Lung (tissue), 12 donors: ENCODE measurements around the gene SNRNP70. TPM values are rescaled to one million over a fixed set of nuclear protein-coding genes. Genes with fewer than 3 reads are reported as not detected.
"Not testable (repeated sequence)": the region's sequence is repeated elsewhere in the genome, so short reads cannot be mapped to it uniquely, and the experiment has no call there.

Experiments
- ATAC-seq: fragments of 200-7000 bp; cut with Tn5 transposase; one replicate; pipeline ENCODE4 v1.9.1; 2020; ENCODE audit warnings: moderate number of reproducible peaks; ENCODE audit not compliant: insufficient read depth, low FRiP score
- DNase-seq, 3 donors: peaks; one replicate each; pipeline ENCODE4 v3.0.0-alpha.2; 2013 to 2017
- H3K27ac ChIP-seq, 2 donors: one replicate each; pipeline ENCODE4 v1.5.1; 2013; ENCODE audit warnings: mild to moderate bottlenecking in 2 of 2, moderate library complexity in 2 of 2, control low read depth in 1 of 2, inconsistent platforms in 1 of 2, low read depth in 1 of 2, low read length in 1 of 2
- H3K27me3 ChIP-seq, 3 donors: one replicate each; pipeline ENCODE4 v1.5.1; 2013; ENCODE audit warnings: low read length in 2 of 3; ENCODE audit not compliant: control insufficient read depth in 3 of 3, insufficient read depth in 3 of 3
- H3K36me3 ChIP-seq, 4 donors: one replicate each; pipeline ENCODE4 v1.5.1; 2013; ENCODE audit warnings: low read length in 4 of 4, mild to moderate bottlenecking in 1 of 4, moderate library complexity in 1 of 4; ENCODE audit not compliant: control insufficient read depth in 4 of 4, insufficient read depth in 4 of 4
- H3K4me1 ChIP-seq, 5 donors: one replicate each; pipeline ENCODE4 v1.5.1; 2013; ENCODE audit warnings: low read length in 5 of 5, mild to moderate bottlenecking in 2 of 5, moderate library complexity in 1 of 5; ENCODE audit not compliant: control insufficient read depth in 5 of 5, insufficient read depth in 5 of 5
- H3K4me3 ChIP-seq: one replicate; pipeline ENCODE4 v1.5.1; 2013; ENCODE audit warnings: mild to moderate bottlenecking, control low read depth, moderate library complexity
- H3K9ac ChIP-seq, 2 donors: one replicate each; pipeline ENCODE4 v1.5.1; 2013; ENCODE audit warnings: low read length in 2 of 2, control low read depth in 1 of 2; ENCODE audit not compliant: insufficient read depth in 1 of 2
- H3K9me3 ChIP-seq, 4 donors: one replicate each; pipeline ENCODE4 v1.5.1; 2013; ENCODE audit warnings: low read length in 3 of 4, mild to moderate bottlenecking in 1 of 4, moderate library complexity in 1 of 4; ENCODE audit not compliant: control insufficient read depth in 4 of 4, insufficient read depth in 3 of 4
- WGBS, 2 donors: extraction: QIAGEN DNeasy Blood & Tissue Kit; methylation state at CpG; one replicate each; pipeline ENCODE4 v1.1.7; 2013; 5-methylcytosine and 5-hydroxymethylcytosine counted together
- polyA plus RNA-seq, 2 donors: library from polyadenylated mRNA; stranded (reverse); fragments of 200-250 nt; gene quantifications; one replicate each; pipeline ENCODE4 v1.2.1, GENCODE V29; 2013
- total RNA-seq, 2 donors: library from RNA; depleted of rRNA in 1 of 2; stranded (reverse); fragments of >200 nt in 1 of 2; gene quantifications; one replicate each; pipeline ENCODE4 v1.2.1, GENCODE V29; 2014 to 2021
- TF ChIP-seq, protein P1 (sequence below): IDR thresholded peaks from 2 replicates; pipeline ENCODE4 v1.5.1; 2012; ENCODE audit warnings: mild to moderate bottlenecking; ENCODE audit errors: control extremely low read depth, extremely low read depth
- donor health status: control.
- donor health status: control.
- donor health status: Bipolar disorder and iron deficiency.
- donor health status: healthy.
- donor health status: DM: yes; HTN: yes; CAD: no.

SNRNP70 gene
- total and polyA plus RNA-seq, 4 donors, result 143 to 251 (median 180) TPM

GRCh38 chr19:49071860-49072547 is 13.2 kb upstream of the SNRNP70 start:
- TF ChIP-seq, protein P1, sequence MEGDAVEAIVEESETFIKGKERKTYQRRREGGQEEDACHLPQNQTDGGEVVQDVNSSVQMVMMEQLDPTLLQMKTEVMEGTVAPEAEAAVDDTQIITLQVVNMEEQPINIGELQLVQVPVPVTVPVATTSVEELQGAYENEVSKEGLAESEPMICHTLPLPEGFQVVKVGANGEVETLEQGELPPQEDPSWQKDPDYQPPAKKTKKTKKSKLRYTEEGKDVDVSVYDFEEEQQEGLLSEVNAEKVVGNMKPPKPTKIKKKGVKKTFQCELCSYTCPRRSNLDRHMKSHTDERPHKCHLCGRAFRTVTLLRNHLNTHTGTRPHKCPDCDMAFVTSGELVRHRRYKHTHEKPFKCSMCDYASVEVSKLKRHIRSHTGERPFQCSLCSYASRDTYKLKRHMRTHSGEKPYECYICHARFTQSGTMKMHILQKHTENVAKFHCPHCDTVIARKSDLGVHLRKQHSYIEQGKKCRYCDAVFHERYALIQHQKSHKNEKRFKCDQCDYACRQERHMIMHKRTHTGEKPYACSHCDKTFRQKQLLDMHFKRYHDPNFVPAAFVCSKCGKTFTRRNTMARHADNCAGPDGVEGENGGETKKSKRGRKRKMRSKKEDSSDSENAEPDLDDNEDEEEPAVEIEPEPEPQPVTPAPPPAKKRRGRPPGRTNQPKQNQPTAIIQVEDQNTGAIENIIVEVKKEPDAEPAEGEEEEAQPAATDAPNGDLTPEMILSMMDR, result no peak
- Histone ChIP-seq H3K27ac (no peak overlapping the region), H3K27me3 (peaks cover 0 to 42% (median 26%) of the 10 kb centered on the region in 3 donors), H3K9me3 (peaks cover 0 to 8% (median 0%) of the 10 kb centered on the region in 4 donors), H3K4me1 (peaks cover 0 to 4% (median 0%) of the 10 kb centered on the region in 5 donors), H3K4me3 (no peak overlapping the region), H3K9ac (no peak overlapping the region), H3K36me3 (no peaks in the 10 kb centered on the region)
- ATAC-seq, result no peak
- WGBS, 2 donors, result 5 to 7% methylated on average over 57 to 93 of the region's 93 CpGs
- DNase-seq, result no peak

- peaks cover 0 to 8% (median 0%) of the 10 kb centered on the region in 4 donors for H3K9me3 ChIP-seq
- TF ChIP-seq, protein P1, result no peak
- no peak overlapping the region for H3K9ac ChIP-seq
- 58 to 63% methylated on average over 23 of the region's 23 CpGs for WGBS, 2 donors
- no peaks in the 10 kb centered on the region for H3K36me3 ChIP-seq
- H3K27me3 ChIP-seq, result peaks cover 0 to 41% (median 26%) of the 10 kb centered on the region in 3 donors
- peaks cover 0 to 4% (median 0%) of the 10 kb centered on the region in 5 donors for H3K4me1 ChIP-seq
- H3K27ac ChIP-seq, result no peak overlapping the region
- DNase-seq (no peak), ATAC-seq (no peak)
- H3K4me3 ChIP-seq, result no peak overlapping the region
These were observed 11.5 kb upstream of the SNRNP70 start for GRCh38 chr19:49073514-49074378.

GRCh38 chr19:49074869-49075268 is 10.4 kb upstream of the SNRNP70 start:
- H3K27ac ChIP-seq, H3K4me3 ChIP-seq, H3K9ac ChIP-seq, ATAC-seq, H3K4me1 ChIP-seq, H3K9me3 ChIP-seq, H3K36me3 ChIP-seq: not testable (repeated sequence)
- peak; percentile 55 to 64 (median 62) for DNase-seq
- WGBS, 2 donors, result 17 to 22% methylated on average over 7 of the region's 9 CpGs
- H3K27me3 ChIP-seq, result peaks cover 0 to 32% (median 20%) of the 10 kb centered on the region in 3 donors
- TF ChIP-seq, protein P1, result peak; percentile 38
